Smooth muscle cell (in vitro differentiated cells): ENCODE data around the gene ZNF226. TPM values are rescaled to one million over a fixed set of nuclear protein-coding genes. Genes with fewer than 3 reads are reported as not detected.
A peak's percentile ranks its signal among the peaks of the same experiment; 100 is the strongest.

Experiments used
- DNase-seq: peaks from one replicate; lab custom pipeline; 2025; ENCODE audit not compliant: unreplicated experiment; lab: John Stamatoyannopoulos, UW
- H2AFZ ChIP-seq: fragments of 200-600 bp; sonication (generic); 2 replicates; pipeline ENCODE4 v1.6.0; 2016; ENCODE audit warnings: antibody characterized with exemption, low read depth, mild to moderate bottlenecking
- H3F3A ChIP-seq: fragments of 200-600 bp; sonication (generic); 2 replicates; pipeline ENCODE4 v1.6.0; 2017; ENCODE audit warnings: antibody characterized with exemption, low read depth
- H3K27ac ChIP-seq: fragments of 200-600 bp; sonication (generic); 2 replicates; pipeline ENCODE4 v1.5.1; 2016; ENCODE audit warnings: low read depth, mild to moderate bottlenecking
- H3K27me3 ChIP-seq: fragments of 200-600 bp; sonication (generic); 2 replicates; pipeline ENCODE4 v1.6.1; 2016; ENCODE audit warnings: low read depth, mild to moderate bottlenecking
- H3K36me3 ChIP-seq: fragments of 200-600 bp; sonication (generic); 2 replicates; pipeline ENCODE4 v1.5.1; 2016; ENCODE audit warnings: low read depth
- H3K4me1 ChIP-seq: fragments of 200-600 bp; sonication (generic); 2 replicates; pipeline ENCODE4 v1.5.1; 2016; ENCODE audit warnings: low read depth
- H3K4me2 ChIP-seq: fragments of 200-600 bp; sonication (generic); 2 replicates; pipeline ENCODE4 v1.6.0; 2016; ENCODE audit warnings: mild to moderate bottlenecking
- H3K4me3 ChIP-seq: fragments of 200-600 bp; sonication (generic); 2 replicates; pipeline ENCODE4 v1.5.1; 2016; ENCODE audit warnings: mild to moderate bottlenecking
- H3K79me2 ChIP-seq: fragments of 200-600 bp; sonication (generic); 2 replicates; pipeline ENCODE4 v1.6.0; 2016; ENCODE audit warnings: low read depth, mild to moderate bottlenecking
- H3K9ac ChIP-seq: fragments of 200-600 bp; sonication (generic); 2 replicates; pipeline ENCODE4 v1.6.0; 2016; ENCODE audit warnings: low read depth
- H3K9me3 ChIP-seq: fragments of 200-600 bp; sonication (generic); replicated peaks from 2 replicates; pipeline ENCODE4 v1.5.1; 2016; ENCODE audit warnings: low read depth
- H4K20me1 ChIP-seq: fragments of 200-600 bp; sonication (generic); 2 replicates; pipeline ENCODE4 v1.6.0; 2016; ENCODE audit warnings: low read depth
- WGBS: methylation state at CpG from one replicate; pipeline ENCODE4 v1.1.7; 2016; ENCODE audit warnings: low lambda C conversion rate; 5-methylcytosine and 5-hydroxymethylcytosine counted together
- polyA plus RNA-seq: library from polyadenylated mRNA; unstranded; fragments of >200 nt; fragmentation: Nextera tagmentation; extraction: Ambion mirVana; gene quantifications from 2 replicates; pipeline ENCODE4 v1.2.1, GENCODE V29; 2016
- total RNA-seq: library from RNA; depleted of rRNA; stranded (reverse); fragments of >200 nt; gene quantifications from 2 replicates; pipeline ENCODE4 v1.2.3, GENCODE V29; 2014
- TF ChIP-seq, protein P1 (sequence below): fragments of 200-600 bp; sonication (generic); IDR thresholded peaks from 2 replicates; pipeline ENCODE4 v1.5.1; 2017; ENCODE audit warnings: borderline replicate concordance, mild to moderate bottlenecking, antibody characterized with exemption; ENCODE audit not compliant: insufficient read depth, poor library complexity, severe bottlenecking

ZNF226 gene
- total and polyA plus RNA-seq, 2 experiments from 2014 or later = 38.2 to 39.4 TPM

DNA sequence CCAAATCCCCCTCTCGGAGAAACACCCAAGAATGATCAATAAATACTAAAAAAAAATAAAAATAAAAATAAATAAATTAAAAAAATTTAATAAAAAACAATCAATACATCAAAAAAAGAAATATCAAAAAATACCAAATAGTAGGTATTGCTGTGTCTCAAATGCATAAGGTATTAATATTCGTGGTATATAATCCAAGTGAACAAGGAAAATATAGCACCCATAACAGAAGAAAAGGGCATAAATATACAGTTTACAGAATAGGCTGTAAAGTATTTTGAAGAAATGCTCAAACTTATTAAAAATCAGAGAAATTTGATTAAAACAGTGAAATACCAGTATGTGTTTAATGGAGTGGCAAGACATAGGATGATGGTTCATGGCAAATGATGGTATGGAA lies 39.9 kb downstream of the ZNF226 start:
- no peak for DNase-seq
- no peaks in the 10 kb centered on the region for H3K79me2 ChIP-seq
- no peak overlapping the region for H3K9ac ChIP-seq
- no peak overlapping the region for H3K4me3 ChIP-seq
- no peaks in the 10 kb centered on the region for H3K27me3 ChIP-seq
- WGBS = 84% methylated on average over 2 of the region's 2 CpGs
- no peaks in the 10 kb centered on the region for H3F3A ChIP-seq
- H3K27ac ChIP-seq = no peak overlapping the region
- TF ChIP-seq, protein P1, sequence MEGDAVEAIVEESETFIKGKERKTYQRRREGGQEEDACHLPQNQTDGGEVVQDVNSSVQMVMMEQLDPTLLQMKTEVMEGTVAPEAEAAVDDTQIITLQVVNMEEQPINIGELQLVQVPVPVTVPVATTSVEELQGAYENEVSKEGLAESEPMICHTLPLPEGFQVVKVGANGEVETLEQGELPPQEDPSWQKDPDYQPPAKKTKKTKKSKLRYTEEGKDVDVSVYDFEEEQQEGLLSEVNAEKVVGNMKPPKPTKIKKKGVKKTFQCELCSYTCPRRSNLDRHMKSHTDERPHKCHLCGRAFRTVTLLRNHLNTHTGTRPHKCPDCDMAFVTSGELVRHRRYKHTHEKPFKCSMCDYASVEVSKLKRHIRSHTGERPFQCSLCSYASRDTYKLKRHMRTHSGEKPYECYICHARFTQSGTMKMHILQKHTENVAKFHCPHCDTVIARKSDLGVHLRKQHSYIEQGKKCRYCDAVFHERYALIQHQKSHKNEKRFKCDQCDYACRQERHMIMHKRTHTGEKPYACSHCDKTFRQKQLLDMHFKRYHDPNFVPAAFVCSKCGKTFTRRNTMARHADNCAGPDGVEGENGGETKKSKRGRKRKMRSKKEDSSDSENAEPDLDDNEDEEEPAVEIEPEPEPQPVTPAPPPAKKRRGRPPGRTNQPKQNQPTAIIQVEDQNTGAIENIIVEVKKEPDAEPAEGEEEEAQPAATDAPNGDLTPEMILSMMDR = no peak
- H4K20me1 ChIP-seq = no peaks in the 10 kb centered on the region
- no peak overlapping the region for H2AFZ ChIP-seq
- no peaks in the 10 kb centered on the region for H3K36me3 ChIP-seq
- no peak overlapping the region for H3K4me2 ChIP-seq
- no peaks in the 10 kb centered on the region for H3K9me3 ChIP-seq
- peaks cover 9% of the 10 kb centered on the region for H3K4me1 ChIP-seq

DNA sequence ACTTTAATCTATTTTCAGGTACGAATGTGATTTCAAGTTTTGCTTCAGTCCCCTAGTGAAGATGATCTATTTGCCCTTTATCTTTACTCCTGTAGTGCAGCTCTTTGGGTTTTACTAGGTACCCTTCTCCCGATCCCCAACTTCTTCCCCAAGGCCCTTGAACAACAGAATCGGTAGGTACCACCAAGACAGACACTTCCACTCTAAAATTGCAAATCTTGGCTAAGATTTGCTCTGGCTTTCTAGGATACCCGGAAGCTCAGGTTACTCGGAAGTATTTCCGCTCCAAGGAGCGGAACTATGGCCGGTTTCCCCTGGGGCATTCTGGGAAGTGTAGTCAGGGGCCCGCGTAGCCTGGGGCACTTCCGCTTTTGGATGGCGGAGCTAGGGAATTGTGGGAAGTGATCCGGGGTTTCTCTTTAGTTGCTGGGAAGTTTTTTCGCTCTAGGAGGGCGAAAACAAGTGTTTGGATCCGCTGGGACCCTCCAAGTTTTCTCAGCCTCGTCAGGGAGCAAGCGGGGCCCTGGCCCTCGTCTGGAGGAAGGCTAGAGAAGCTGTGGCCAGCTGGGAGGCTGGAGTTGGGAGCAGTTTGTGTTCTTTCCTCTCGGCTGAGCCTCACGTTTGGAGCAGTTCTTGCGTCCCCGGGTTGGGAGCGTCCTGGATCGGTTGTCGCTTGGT lies 42.4 kb downstream of the ZNF226 start:
- peak overlapping the region; percentile 84 for H3K9ac ChIP-seq
- 6% methylated on average over 26 of the region's 26 CpGs for WGBS
- no peaks in the 10 kb centered on the region for H4K20me1 ChIP-seq
- DNase-seq = peak; percentile 23
- H3K4me1 ChIP-seq = peaks cover 9% of the 10 kb centered on the region
- peak overlapping the region; percentile 69 for H3K27ac ChIP-seq
- H2AFZ ChIP-seq = peak overlapping the region; percentile 98
- peak overlapping the region; percentile 79 for H3K4me3 ChIP-seq
- no peaks in the 10 kb centered on the region for H3K27me3 ChIP-seq
- peak overlapping the region; percentile 96 for H3K4me2 ChIP-seq
- H3K79me2 ChIP-seq = no peaks in the 10 kb centered on the region
- no peaks in the 10 kb centered on the region for H3K36me3 ChIP-seq
- H3F3A ChIP-seq = peaks cover 3% of the 10 kb centered on the region
- TF ChIP-seq, protein P1 = no peak
- no peaks in the 10 kb centered on the region for H3K9me3 ChIP-seq

DNA sequence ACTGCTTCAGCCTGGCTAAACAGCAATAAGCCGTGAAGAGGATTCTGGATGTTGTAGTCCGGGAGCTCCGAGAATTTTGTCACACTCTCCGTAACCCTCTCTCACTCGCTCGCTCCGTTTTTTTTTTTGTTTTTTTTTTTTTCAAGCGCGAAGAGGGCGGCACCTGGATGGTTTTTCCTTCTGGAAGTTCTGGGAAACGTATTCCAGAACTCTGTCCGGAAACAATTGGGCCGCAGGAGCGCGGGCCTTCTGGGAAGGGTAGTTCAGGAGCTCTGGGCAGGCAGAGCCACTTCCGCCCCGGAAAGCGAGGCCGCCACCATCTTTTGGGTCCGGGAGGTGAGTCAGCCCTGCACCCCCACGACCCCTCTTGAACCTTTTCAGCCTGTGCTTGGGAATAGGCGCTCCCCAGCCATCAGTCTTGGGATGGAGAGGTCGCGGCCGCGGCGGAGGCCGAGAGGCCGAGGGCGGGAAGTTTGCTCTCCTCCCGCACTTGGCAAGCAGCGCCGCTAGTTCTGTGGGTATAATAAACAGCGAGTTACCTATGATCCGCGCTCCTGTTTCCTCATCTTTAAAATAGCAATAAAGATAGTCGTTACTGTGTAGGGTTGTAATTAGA lies 47.5 kb downstream of the ZNF226 start, which contains the start of gene ZNF227:
Gene ZNF227 (plus strand): TSS at position 283 of the 616 bp plus-strand sequence. CDS start 5,261 bp downstream, outside the sequence.
- Histone ChIP-seq H3K4me3 (peak within 1 kb of the TSS; percentile 97), H3K4me2 (peak within 1 kb of the TSS; percentile 86), H3K9ac (peak within 1 kb of the TSS; percentile 59), H2AFZ (peak within 1 kb of the TSS; percentile 99), H3F3A (peaks cover 3% of the 10 kb centered on the region), H3K36me3 (peaks cover 5% of the 10 kb centered on the region), H3K27ac (peak within 1 kb of the TSS; percentile 49), H3K27me3 (no peaks in the 10 kb centered on the region), H4K20me1 (no peaks in the 10 kb centered on the region), H3K79me2 (peaks cover 31% of the 10 kb centered on the region), H3K9me3 (no peaks in the 10 kb centered on the region), H3K4me1 (peaks cover 18% of the 10 kb centered on the region)
- peak; percentile 44 for DNase-seq
- TF ChIP-seq, protein P1 = no peak
- 2% methylated on average over 37 of the region's 37 CpGs for WGBS
